GM18951 (cell line): ENCODE measurements around the gene TBXAS1.

Experiments
- POLR2A ChIP-seq: IDR thresholded peaks from 4 replicates; pipeline ENCODE4 v1.6.1; 2011; ENCODE audit warnings: mild to moderate bottlenecking; ENCODE audit not compliant: insufficient read length, insufficient read depth; ENCODE audit errors: extremely low read depth
- in situ Hi-C: fragments of 300-500 bp; cut with MboI; formaldehyde crosslinking; loops from one replicate; pipeline ENCODE4 v1.12.0; 2022; ENCODE audit warnings: low sequenced_read_pairs, mixed read lengths, inconsistent platforms; ENCODE audit not compliant: unreplicated experiment

The TBXAS1 gene

GRCh38 chr7:140060788-140061606 lies 231.9 kb downstream of the TBXAS1 start:
- in situ Hi-C loops: no loop called here
- no peak for TF ChIP-seq POLR2A

- TF ChIP-seq POLR2A: no peak
These were observed 232.5 kb downstream of the TBXAS1 start for GRCh38 chr7:140061607-140061930.

GRCh38 chr7:140062118-140062527 lies 233.1 kb downstream of the TBXAS1 start:
- in situ Hi-C loops: no loop called here
- TF ChIP-seq POLR2A: no peak

More at GRCh38 chr7:140061607-140061930, 232.5 kb downstream of the TBXAS1 start:
- in situ Hi-C loops: no loop called here

GRCh38 chr7:140062528-140063299 lies 233.7 kb downstream of the TBXAS1 start, which contains the start of gene PARP12:
Gene PARP12 (minus strand): TSS chr7:140062951. CDS start chr7:140062847, 104 bp downstream.
- peak; percentile 81 for TF ChIP-seq POLR2A
- in situ Hi-C loops: no loop called here

DNA sequence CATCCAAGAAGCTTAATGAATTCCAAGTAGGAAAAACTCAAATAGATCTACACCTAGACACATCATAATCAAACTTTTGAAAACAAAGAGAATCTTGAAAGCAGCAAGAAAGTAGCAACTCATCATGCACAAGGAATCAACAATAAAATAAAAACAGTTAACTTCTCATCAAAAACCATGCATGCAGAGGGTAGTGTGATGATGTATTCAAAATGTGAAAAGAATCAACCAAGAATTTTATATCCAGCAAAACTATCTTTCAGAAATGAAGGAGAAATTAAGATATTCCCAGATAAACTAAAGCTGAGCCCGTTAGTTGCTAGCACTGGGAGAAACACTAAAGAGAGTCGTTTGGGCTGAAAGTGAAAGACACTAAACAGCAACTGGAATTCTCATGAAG lies 238.0 kb downstream of the TBXAS1 start:
- in situ Hi-C loops: no loop called here
- no peak for TF ChIP-seq POLR2A

DNA sequence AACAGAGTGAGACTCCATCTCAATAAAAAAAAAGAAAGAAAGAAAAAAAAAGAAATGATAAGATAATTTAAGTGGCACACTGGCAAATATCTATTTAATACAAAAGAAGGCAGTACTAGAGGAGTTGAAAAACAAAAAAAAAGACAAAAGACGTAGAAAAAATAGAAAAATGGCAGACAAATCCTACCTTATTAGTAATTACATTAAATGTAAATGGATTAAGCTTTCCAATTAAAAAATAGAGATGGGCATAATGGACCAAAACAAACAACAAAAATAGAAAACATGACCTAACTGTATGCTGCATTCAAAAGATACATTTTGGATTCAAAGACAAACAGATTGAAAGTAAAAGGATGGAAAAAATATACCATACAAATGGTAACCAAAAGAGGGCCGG lies 239.0 kb downstream of the TBXAS1 start:
- no peak for TF ChIP-seq POLR2A
- in situ Hi-C loops: no loop called here

DNA sequence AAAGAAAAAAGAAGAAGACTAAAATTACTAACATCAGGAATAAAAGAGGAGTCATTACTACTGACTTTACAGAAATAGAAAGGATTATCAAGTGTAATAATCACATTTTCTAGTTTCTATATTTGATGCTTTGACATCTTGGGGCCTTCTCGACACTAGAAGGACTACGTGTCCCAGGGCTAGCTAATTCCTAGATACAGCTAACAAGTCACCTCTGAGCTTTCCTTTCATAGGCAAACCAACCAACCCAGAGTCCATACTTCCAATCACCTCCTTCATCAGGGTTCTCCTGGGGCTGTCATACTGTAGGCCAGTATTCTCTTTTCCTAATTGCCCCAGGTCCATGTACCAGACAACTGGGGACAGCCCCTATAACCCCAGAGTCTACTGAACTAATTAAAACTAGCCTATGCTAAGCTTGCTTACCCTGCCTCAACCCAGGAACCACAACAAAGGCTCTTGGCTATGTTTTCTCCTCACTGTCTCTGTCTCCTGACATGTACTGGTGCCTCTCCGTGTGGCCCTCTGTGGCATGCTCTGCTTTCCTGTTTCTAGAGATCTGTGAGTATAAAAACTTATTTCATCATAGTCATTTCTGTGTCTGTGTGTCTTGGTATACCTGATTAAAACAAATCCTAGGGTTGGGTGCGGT lies 240.4 kb downstream of the TBXAS1 start:
- TF ChIP-seq POLR2A: no peak
- in situ Hi-C loops: no loop called here
